Measurements from ENCODE around the gene MCIDAS.

DNA sequence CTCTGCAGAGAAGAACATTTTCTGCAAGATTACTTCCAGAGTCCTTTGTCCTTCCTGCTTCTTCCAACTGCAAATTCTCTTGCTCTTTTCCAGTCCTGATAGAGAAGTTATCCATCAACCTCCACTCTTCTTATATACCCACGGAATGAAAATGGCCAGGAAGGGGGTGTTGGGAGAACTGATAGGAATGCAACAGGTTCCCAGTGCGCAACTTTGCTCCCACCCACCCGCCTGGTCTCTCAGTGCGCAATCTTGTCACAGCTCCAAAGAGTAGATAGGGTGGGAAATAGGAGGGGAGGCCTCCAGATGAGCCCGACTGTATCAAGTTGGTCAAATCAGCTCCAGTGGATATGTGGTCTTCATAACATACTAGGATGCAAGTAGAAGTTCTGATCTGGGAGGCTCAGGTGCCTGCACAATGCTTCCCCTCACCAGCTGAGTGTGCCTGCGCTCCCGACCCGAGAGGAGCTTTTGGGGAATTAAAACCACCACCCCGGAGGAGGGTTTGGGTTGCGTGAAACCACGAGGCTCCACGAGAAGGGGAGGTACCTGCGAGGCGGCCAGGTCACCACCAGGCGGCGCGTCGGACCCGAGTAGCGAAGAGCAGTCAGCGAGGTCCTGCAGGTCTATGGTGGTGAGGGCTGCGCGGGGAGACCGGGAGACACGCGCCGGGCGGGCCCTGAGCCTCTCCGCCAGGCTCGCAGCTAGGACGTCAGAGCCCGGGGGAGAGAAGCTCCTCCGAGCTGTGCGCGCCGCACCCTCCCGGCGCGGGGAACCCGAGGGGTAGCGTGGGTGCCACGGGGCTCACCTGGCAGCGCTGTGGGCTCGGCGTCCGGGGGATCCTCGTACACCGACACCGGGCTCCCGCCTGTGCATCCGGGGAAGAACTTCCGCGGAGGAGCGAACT lies 835 bp downstream of the MCIDAS start:
- TF ChIP-seq, protein P1, sequence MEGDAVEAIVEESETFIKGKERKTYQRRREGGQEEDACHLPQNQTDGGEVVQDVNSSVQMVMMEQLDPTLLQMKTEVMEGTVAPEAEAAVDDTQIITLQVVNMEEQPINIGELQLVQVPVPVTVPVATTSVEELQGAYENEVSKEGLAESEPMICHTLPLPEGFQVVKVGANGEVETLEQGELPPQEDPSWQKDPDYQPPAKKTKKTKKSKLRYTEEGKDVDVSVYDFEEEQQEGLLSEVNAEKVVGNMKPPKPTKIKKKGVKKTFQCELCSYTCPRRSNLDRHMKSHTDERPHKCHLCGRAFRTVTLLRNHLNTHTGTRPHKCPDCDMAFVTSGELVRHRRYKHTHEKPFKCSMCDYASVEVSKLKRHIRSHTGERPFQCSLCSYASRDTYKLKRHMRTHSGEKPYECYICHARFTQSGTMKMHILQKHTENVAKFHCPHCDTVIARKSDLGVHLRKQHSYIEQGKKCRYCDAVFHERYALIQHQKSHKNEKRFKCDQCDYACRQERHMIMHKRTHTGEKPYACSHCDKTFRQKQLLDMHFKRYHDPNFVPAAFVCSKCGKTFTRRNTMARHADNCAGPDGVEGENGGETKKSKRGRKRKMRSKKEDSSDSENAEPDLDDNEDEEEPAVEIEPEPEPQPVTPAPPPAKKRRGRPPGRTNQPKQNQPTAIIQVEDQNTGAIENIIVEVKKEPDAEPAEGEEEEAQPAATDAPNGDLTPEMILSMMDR (IDR thresholded peaks at IDR 0.05) = peak; percentile 52 to 62 (median 57)
- TF ChIP-seq POLR2A (IDR thresholded peaks at IDR 0.05) = no peak

All from testis (tissue), 2 donors.